SK-N-SH (cell line): Measurements from ENCODE around the gene DSCAML1. TPM values are rescaled to one million over a fixed set of nuclear protein-coding genes. Genes with fewer than 3 reads are reported as not detected.

Experiments used
- CTCF ChIA-PET: fragments of 300-600, 350-600 bp; formaldehyde crosslinking; extraction: SDS; loops from one replicate; lab custom pipeline; 2021; lab: Yijun Ruan, JAX
- POLR2A ChIA-PET: fragments of 350-600 bp; sonication (Branson Sonifier 250); formaldehyde crosslinking; extraction: SDS; loops from one replicate; lab custom pipeline; 2020; ENCODE audit warnings: antibody characterized with exemption, inconsistent platforms; lab: Yijun Ruan, JAX
- DNase-seq: peaks from one replicate; pipeline ENCODE4 v3.0.0; 2012
- H2AFZ ChIP-seq: fragments of 200-600 bp; sonication (generic); 2 replicates; pipeline ENCODE4 v1.8.1; 2016; ENCODE audit warnings: antibody characterized with exemption, mild to moderate bottlenecking, low read depth
- H3F3A ChIP-seq: fragments of 200-600 bp; sonication (generic); replicated peaks from 2 replicates; pipeline ENCODE3; 2016; ENCODE audit warnings: antibody characterized with exemption, mild to moderate bottlenecking; ENCODE audit not compliant: insufficient read depth
- H3K27ac ChIP-seq, 2 experiments: fragments of 200-500 bp in 1 of 2; fragments of 200-600 bp in 1 of 2; sonication (Bioruptor generic) in 1 of 2; sonication (generic), shearing (Covaris generic) in 1 of 2; 2 replicates each; pipeline versions ENCODE4 v1.5.1 to v1.6.1; 2014 to 2016; ENCODE audit warnings: low read depth in 2 of 2, inconsistent platforms in 1 of 2, low read length in 1 of 2, mild to moderate bottlenecking in 1 of 2, mixed read lengths in 1 of 2
- H3K27me3 ChIP-seq: fragments of 200-600 bp; sonication (generic), shearing (Covaris generic); 2 replicates; pipeline ENCODE4 v1.6.1; 2016; ENCODE audit warnings: mixed run types; ENCODE audit not compliant: insufficient read depth
- H3K36me3 ChIP-seq, 2 experiments: fragments of 200-500 bp in 1 of 2; fragments of 200-600 bp in 1 of 2; sonication (Bioruptor generic) in 1 of 2; sonication (generic) in 1 of 2; replicated peaks in 1 of 2; 2 replicates each; pipeline versions ENCODE3 to v1.5.1; 2014 to 2016; ENCODE audit warnings: low read length in 1 of 2, mild to moderate bottlenecking in 1 of 2; ENCODE audit not compliant: insufficient read depth in 2 of 2, control insufficient read depth in 1 of 2
- H3K4me1 ChIP-seq, 2 experiments: fragments of 200-500 bp in 1 of 2; fragments of 200-600 bp in 1 of 2; sonication (Bioruptor generic) in 1 of 2; sonication (generic), shearing (Covaris generic) in 1 of 2; 2 replicates each; pipeline versions ENCODE4 v1.5.1 to v1.6.1; 2014 to 2016; ENCODE audit warnings: low read depth in 1 of 2, low read length in 1 of 2, mixed run types in 1 of 2; ENCODE audit not compliant: insufficient read depth in 2 of 2, control insufficient read depth in 1 of 2
- H3K4me2 ChIP-seq: fragments of 200-600 bp; sonication (generic), shearing (Covaris generic); 2 replicates; pipeline ENCODE4 v1.6.1; 2017; ENCODE audit warnings: mixed run types
- H3K4me3 ChIP-seq, 2 experiments: fragments of 200-500 bp in 1 of 2; fragments of 200-600 bp in 1 of 2; sonication (Bioruptor generic) in 1 of 2; sonication (generic), shearing (Covaris generic) in 1 of 2; 2 replicates each; pipeline versions ENCODE4 v1.5.1 to v1.8.1; 2014 to 2016; ENCODE audit warnings: low read depth in 2 of 2, inconsistent platforms in 1 of 2, low read length in 1 of 2, mild to moderate bottlenecking in 1 of 2, mixed read lengths in 1 of 2, moderate library complexity in 1 of 2
- H3K79me2 ChIP-seq: fragments of 200-600 bp; sonication (generic); 2 replicates; pipeline ENCODE4 v1.8.1; 2017; ENCODE audit warnings: mild to moderate bottlenecking; ENCODE audit not compliant: insufficient read depth
- H3K9ac ChIP-seq: fragments of 200-600 bp; sonication (generic); 2 replicates; pipeline ENCODE4 v1.6.1; 2017; ENCODE audit warnings: mixed run types
- H3K9me2 ChIP-seq: fragments of 200-600 bp; sonication (generic); 2 replicates; pipeline ENCODE4 v1.6.1; 2017; ENCODE audit warnings: mixed run types
- H3K9me3 ChIP-seq: fragments of 200-600 bp; sonication (generic); 2 replicates; pipeline ENCODE4 v1.6.1; 2017; ENCODE audit warnings: mixed run types, mild to moderate bottlenecking, moderate library complexity
- H4K20me1 ChIP-seq: fragments of 200-600 bp; sonication (generic); 2 replicates; pipeline ENCODE4 v1.6.1; 2017; ENCODE audit warnings: mild to moderate bottlenecking, mixed run types; ENCODE audit not compliant: insufficient read depth
- CHD2 ChIP-seq: fragments of 150-350 bp; IDR thresholded peaks from 2 replicates; pipeline ENCODE4 v1.6.1; 2018; ENCODE audit warnings: low read length; ENCODE audit not compliant: partially characterized antibody
- ELF1 ChIP-seq: IDR thresholded peaks from 2 replicates; pipeline ENCODE4 v1.4.0; 2012
- EP300 ChIP-seq, 2 experiments: IDR thresholded peaks; 2 replicates each; pipeline versions ENCODE4 v1.4.0 to v1.6.1; 2012; ENCODE audit warnings: borderline replicate concordance in 1 of 2, low read depth in 1 of 2, low read length in 1 of 2
- FOXJ3 ChIP-seq: sonication (generic); formaldehyde crosslinking; IDR thresholded peaks from 2 replicates; pipeline ENCODE4 v1.5.1; 2020; ENCODE audit warnings: mild to moderate bottlenecking, missing genetic modification reagents
- GABPA ChIP-seq: IDR thresholded peaks from 2 replicates; pipeline ENCODE4 v1.4.0; 2012; ENCODE audit warnings: low read depth, mild to moderate bottlenecking
- GATA2 ChIP-seq: sonication (generic); formaldehyde crosslinking; IDR thresholded peaks from 2 replicates; pipeline ENCODE4 v1.5.0; 2020; ENCODE audit warnings: mild to moderate bottlenecking, missing genetic modification reagents
- JUND ChIP-seq: IDR thresholded peaks from 2 replicates; pipeline ENCODE4 v1.4.0; 2012
- MEF2A ChIP-seq: IDR thresholded peaks from 2 replicates; pipeline ENCODE4 v1.4.0; 2012; ENCODE audit warnings: low read depth, borderline replicate concordance
- NFIC ChIP-seq: IDR thresholded peaks from 2 replicates; pipeline ENCODE4 v1.4.0; 2012; ENCODE audit warnings: borderline replicate concordance
- NRF1 ChIP-seq: IDR thresholded peaks from 2 replicates; pipeline ENCODE4 v1.6.1; 2012; ENCODE audit warnings: low read depth, mild to moderate bottlenecking, low read length
- RFX5 ChIP-seq: IDR thresholded peaks from 2 replicates; pipeline ENCODE4 v1.6.1; 2012; ENCODE audit warnings: mild to moderate bottlenecking, improper control_type of control experiment, low read length
- SIN3A ChIP-seq: IDR thresholded peaks from 2 replicates; pipeline ENCODE4 v1.6.1; 2012; ENCODE audit warnings: low read depth, mild to moderate bottlenecking, low read length, moderate library complexity, borderline replicate concordance
- SMC3 ChIP-seq: IDR thresholded peaks from 2 replicates; pipeline ENCODE4 v1.6.1; 2012; ENCODE audit warnings: low read depth, low read length, improper control_type of control experiment
- TAF1 ChIP-seq: IDR thresholded peaks from 2 replicates; pipeline ENCODE4 v1.6.1; 2012; ENCODE audit warnings: low read depth, mild to moderate bottlenecking, low read length, moderate library complexity, borderline replicate concordance
- WGBS: methylation state at CpG from one replicate; pipeline ENCODE4 v1.1.6; 2017; ENCODE audit warnings: low lambda C conversion rate; 5-methylcytosine and 5-hydroxymethylcytosine counted together
- polyA plus RNA-seq, 3 experiments: library from polyadenylated mRNA; depleted of rRNA; stranded (reverse); fragments of >200 nt; gene quantifications; 2 replicates each; pipeline ENCODE4 v1.2.3, GENCODE V29; 2012
- TF ChIP-seq, protein P1 (sequence below): fragments of 150-350 bp; IDR thresholded peaks from 2 replicates; pipeline ENCODE4 v1.6.1; 2016; ENCODE audit warnings: mild to moderate bottlenecking, low read depth, low read length
- TF ChIP-seq, protein P2 (sequence below): IDR thresholded peaks from 2 replicates; pipeline ENCODE4 v1.4.0; 2012; ENCODE audit warnings: low read depth, borderline replicate concordance
- TF ChIP-seq, protein P3 (sequence below): IDR thresholded peaks from 2 replicates; pipeline ENCODE4 v1.6.1; 2012; ENCODE audit warnings: mild to moderate bottlenecking, low read depth, low read length, moderate library complexity
- TF ChIP-seq, protein P4 (sequence below): IDR thresholded peaks from 2 replicates; pipeline ENCODE4 v1.4.0; 2012; ENCODE audit warnings: low read depth

The DSCAML1 gene
- polyA plus RNA-seq, 1 of the 3 experiments (the other 2 are of a cell fraction), result not detected

- Histone ChIP-seq H3K9me2 (no peaks in the 10 kb centered on the region), H3K4me2 (no peak overlapping the region), H4K20me1 (no peaks in the 10 kb centered on the region), H3K9ac (no peak overlapping the region), H3K27me3 (no peaks in the 10 kb centered on the region), H3K4me1 (peaks cover 0 to 21% of the 10 kb centered on the region in 2 experiments; a peak in 1 of 4 replicates), H3K79me2 (no peaks in the 10 kb centered on the region), H2AFZ (no peak overlapping the region), H3F3A (no peaks in the 10 kb centered on the region), H3K4me3 (no peak overlapping the region)
- peak; percentile 53 for DNase-seq
- ChIA-PET POLR2A (interaction anchor here (0.8 kb wide), 1 partner anchor 10 kb away, joined by 6 read pairs; no protein-coding TSS in a partner anchor), CTCF (interaction anchor here (1.2 to 1.6 kb wide), 3 partner anchors 9 to 308 kb away, joined by 4 read pairs; no protein-coding TSS in a partner anchor)
- 17% methylated on average over 4 of the region's 5 CpGs for WGBS
- TF ChIP-seq SIN3A (no peak), CHD2 (no peak), FOXJ3 (CRISPR knock-in tag) (no peak), GABPA (no peak), SMC3 (no peak), MEF2A (no peak), NRF1 (no peak), GATA2 (CRISPR knock-in tag) (peak; percentile 28; the same call in 1 of the 2 replicates), EP300 (IDR thresholded peaks at IDR 0.05; ENCODE audit: borderline replicate concordance in 1 of 2, low read depth in 1 of 2, low read length in 1 of 2) (0 out of 4 replicates have a peak, but pooled peaks of 1 of the 2 experiments have one; percentile 37), ELF1 (no peak)
- TF ChIP-seq, protein P1, sequence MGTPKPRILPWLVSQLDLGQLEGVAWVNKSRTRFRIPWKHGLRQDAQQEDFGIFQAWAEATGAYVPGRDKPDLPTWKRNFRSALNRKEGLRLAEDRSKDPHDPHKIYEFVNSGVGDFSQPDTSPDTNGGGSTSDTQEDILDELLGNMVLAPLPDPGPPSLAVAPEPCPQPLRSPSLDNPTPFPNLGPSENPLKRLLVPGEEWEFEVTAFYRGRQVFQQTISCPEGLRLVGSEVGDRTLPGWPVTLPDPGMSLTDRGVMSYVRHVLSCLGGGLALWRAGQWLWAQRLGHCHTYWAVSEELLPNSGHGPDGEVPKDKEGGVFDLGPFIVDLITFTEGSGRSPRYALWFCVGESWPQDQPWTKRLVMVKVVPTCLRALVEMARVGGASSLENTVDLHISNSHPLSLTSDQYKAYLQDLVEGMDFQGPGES, result no peak
- TF ChIP-seq, all 33 proteins: peak for 2
- Histone ChIP-seq H3K9me3 (no peaks in the 10 kb centered on the region), H3K27ac (peak overlapping the region in 1 of 2 experiments; percentile 64; a peak in 1 of 4 replicates), H3K36me3 (no peaks in the 10 kb centered on the region)
Observed at GRCh38 chr11:117734601-117735024, 62.4 kb downstream of the DSCAML1 start.

GRCh38 chr11:117733316-117733715 is 63.7 kb downstream of the DSCAML1 start:
- ChIA-PET POLR2A (no interaction called here), CTCF (interaction anchor here (1.3 kb wide), 1 partner anchor 167 kb away, joined by 3 read pairs; no protein-coding TSS in a partner anchor)
- WGBS, result 54% methylated on average over 2 of the region's 6 CpGs
- Histone ChIP-seq H3K9ac (no peak overlapping the region), H2AFZ (no peak overlapping the region), H3K4me2 (no peak overlapping the region), H3K4me3 (no peak overlapping the region), H4K20me1 (no peaks in the 10 kb centered on the region), H3K27me3 (no peaks in the 10 kb centered on the region), H3K79me2 (no peaks in the 10 kb centered on the region), H3K27ac (no peak overlapping the region), H3K4me1 (peaks cover 0 to 21% of the 10 kb centered on the region in 2 experiments; a peak in 1 of 4 replicates), H3K36me3 (no peaks in the 10 kb centered on the region), H3F3A (no peaks in the 10 kb centered on the region), H3K9me3 (no peaks in the 10 kb centered on the region), H3K9me2 (no peaks in the 10 kb centered on the region)
- TF ChIP-seq NFIC, result no peak
- TF ChIP-seq, protein P2, sequence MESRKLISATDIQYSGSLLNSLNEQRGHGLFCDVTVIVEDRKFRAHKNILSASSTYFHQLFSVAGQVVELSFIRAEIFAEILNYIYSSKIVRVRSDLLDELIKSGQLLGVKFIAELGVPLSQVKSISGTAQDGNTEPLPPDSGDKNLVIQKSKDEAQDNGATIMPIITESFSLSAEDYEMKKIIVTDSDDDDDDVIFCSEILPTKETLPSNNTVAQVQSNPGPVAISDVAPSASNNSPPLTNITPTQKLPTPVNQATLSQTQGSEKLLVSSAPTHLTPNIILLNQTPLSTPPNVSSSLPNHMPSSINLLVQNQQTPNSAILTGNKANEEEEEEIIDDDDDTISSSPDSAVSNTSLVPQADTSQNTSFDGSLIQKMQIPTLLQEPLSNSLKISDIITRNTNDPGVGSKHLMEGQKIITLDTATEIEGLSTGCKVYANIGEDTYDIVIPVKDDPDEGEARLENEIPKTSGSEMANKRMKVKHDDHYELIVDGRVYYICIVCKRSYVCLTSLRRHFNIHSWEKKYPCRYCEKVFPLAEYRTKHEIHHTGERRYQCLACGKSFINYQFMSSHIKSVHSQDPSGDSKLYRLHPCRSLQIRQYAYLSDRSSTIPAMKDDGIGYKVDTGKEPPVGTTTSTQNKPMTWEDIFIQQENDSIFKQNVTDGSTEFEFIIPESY, result no peak
- TF ChIP-seq JUND, result no peak
- TF ChIP-seq, protein P3, sequence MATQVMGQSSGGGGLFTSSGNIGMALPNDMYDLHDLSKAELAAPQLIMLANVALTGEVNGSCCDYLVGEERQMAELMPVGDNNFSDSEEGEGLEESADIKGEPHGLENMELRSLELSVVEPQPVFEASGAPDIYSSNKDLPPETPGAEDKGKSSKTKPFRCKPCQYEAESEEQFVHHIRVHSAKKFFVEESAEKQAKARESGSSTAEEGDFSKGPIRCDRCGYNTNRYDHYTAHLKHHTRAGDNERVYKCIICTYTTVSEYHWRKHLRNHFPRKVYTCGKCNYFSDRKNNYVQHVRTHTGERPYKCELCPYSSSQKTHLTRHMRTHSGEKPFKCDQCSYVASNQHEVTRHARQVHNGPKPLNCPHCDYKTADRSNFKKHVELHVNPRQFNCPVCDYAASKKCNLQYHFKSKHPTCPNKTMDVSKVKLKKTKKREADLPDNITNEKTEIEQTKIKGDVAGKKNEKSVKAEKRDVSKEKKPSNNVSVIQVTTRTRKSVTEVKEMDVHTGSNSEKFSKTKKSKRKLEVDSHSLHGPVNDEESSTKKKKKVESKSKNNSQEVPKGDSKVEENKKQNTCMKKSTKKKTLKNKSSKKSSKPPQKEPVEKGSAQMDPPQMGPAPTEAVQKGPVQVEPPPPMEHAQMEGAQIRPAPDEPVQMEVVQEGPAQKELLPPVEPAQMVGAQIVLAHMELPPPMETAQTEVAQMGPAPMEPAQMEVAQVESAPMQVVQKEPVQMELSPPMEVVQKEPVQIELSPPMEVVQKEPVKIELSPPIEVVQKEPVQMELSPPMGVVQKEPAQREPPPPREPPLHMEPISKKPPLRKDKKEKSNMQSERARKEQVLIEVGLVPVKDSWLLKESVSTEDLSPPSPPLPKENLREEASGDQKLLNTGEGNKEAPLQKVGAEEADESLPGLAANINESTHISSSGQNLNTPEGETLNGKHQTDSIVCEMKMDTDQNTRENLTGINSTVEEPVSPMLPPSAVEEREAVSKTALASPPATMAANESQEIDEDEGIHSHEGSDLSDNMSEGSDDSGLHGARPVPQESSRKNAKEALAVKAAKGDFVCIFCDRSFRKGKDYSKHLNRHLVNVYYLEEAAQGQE, result no peak
- TF ChIP-seq, protein P4, sequence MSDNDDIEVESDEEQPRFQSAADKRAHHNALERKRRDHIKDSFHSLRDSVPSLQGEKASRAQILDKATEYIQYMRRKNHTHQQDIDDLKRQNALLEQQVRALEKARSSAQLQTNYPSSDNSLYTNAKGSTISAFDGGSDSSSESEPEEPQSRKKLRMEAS, result no peak
- TF ChIP-seq NRF1, result no peak
- no peak for TF ChIP-seq TAF1
- TF ChIP-seq RFX5, result no peak
- no peak for DNase-seq
